ENCODE data around the gene MTRF1L.

DNA sequence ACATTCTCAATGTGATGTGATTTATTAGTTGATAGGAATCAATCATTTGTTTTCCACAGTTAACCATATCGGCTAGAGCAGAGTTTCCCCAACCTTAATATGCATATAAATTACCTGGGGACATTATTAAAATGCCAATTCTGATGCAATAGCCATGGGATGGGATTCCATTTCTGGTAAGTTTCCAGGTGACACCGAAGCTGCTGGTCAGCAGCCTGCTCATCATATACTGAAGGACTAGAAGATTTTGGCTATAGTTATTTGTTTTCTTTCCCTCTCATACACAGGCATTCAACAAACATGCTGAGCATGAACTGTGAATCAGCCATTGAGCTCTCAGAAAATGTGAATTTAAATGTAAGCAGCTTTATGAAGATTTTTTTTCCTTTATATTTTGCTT is 55.5 kb downstream of the MTRF1L start:
- TF ChIP-seq POLR2A (IDR thresholded peaks at IDR 0.05; ENCODE audit: low read length) (no peak), GATA1 (IDR thresholded peaks at IDR 0.05; ENCODE audit: low read depth, low read length) (no peak)

Data from erythroblast (primary cell).